HCT116 (cell line): ENCODE measurements around the gene SLC35F1. TPM values are rescaled to one million over a fixed set of nuclear protein-coding genes. Genes with fewer than 3 reads are reported as not detected.

ENCODE experiments used
- ATAC-seq: fragments of 200-7000 bp; cut with Tn5 transposase; 2 replicates; pipeline ENCODE4 v1.9.1; 2020; ENCODE audit warnings: mild to moderate bottlenecking, moderate library complexity
- BruUV-seq: library from RNA; stranded (reverse); fragments of 400-500 nt; replicated peaks from 2 replicates; lab custom pipeline; 2021; lab: Mats Ljungman, UMichigan
- CTCF ChIA-PET: fragments of 300-600 bp; sonication (Branson Sonifier 250); formaldehyde crosslinking; loops from one replicate; lab custom pipeline; 2021; ENCODE audit warnings: antibody characterized with exemption; lab: Charles Lee
- POLR2A ChIA-PET: fragments of 300-600, 350-600 bp; sonication (Branson Sonifier 250); formaldehyde crosslinking; loops from one replicate; lab custom pipeline; 2021; ENCODE audit warnings: antibody characterized with exemption; lab: Charles Lee
- RAD21 ChIA-PET, 2 experiments: fragments of 300-600 bp; sonication (Branson Sonifier 250); formaldehyde crosslinking; loops; one replicate each; lab custom pipeline; 2023; ENCODE audit warnings: low total read pairs in 2 of 2; ENCODE audit not compliant: uncharacterized antibody in 2 of 2, unreplicated experiment in 2 of 2, low non-redundant PET in 1 of 2; lab: Charles Lee
- DNase-seq: peaks from one replicate; pipeline ENCODE4 v3.0.0-alpha.2; 2010; ENCODE audit warnings: low read depth, low spot score
- H2AFZ ChIP-seq: fragments of 200-600 bp; shearing (Covaris generic), sonication (generic); 2 replicates; pipeline ENCODE4 v1.6.1; 2017; ENCODE audit warnings: low read depth, mixed run types, mixed read lengths, antibody characterized with exemption, low read length; ENCODE audit not compliant: poor library complexity, severe bottlenecking
- H3K27ac ChIP-seq: 2 replicates; pipeline ENCODE4 v1.5.1; 2012; ENCODE audit warnings: low read depth, low read length
- H3K27me3 ChIP-seq: fragments of 200-600 bp; sonication (generic); 2 replicates; pipeline ENCODE4 v1.6.1; 2016; ENCODE audit warnings: mixed run types, low read length, mixed read lengths; ENCODE audit not compliant: insufficient read depth
- H3K36me3 ChIP-seq, 2 experiments: fragments of 200-500 bp in 1 of 2; fragments of 200-600 bp in 1 of 2; sonication (Bioruptor generic) in 1 of 2; sonication (generic) in 1 of 2; 2 replicates each; pipeline versions ENCODE4 v1.5.1 to v1.6.1; 2014 to 2016; ENCODE audit warnings: low read length in 2 of 2, inconsistent platforms in 1 of 2, mixed read lengths in 1 of 2, mixed run types in 1 of 2; ENCODE audit not compliant: insufficient read depth in 2 of 2, control insufficient read depth in 1 of 2
- H3K4me1 ChIP-seq, 2 experiments: fragments of 200-600 bp in 1 of 2; sonication (generic) in 1 of 2; 2 replicates each; pipeline versions ENCODE4 v1.5.1 to v1.6.1; 2012 to 2017; ENCODE audit warnings: low read length in 2 of 2, inconsistent platforms in 1 of 2, mild to moderate bottlenecking in 1 of 2, mixed read lengths in 1 of 2, mixed run types in 1 of 2, moderate library complexity in 1 of 2; ENCODE audit not compliant: insufficient read depth in 2 of 2, control insufficient read depth in 1 of 2
- H3K4me2 ChIP-seq: fragments of 200-600 bp; sonication (generic); 2 replicates; pipeline ENCODE4 v1.6.1; 2017; ENCODE audit warnings: mixed run types, low read length, mixed read lengths
- H3K4me3 ChIP-seq, 2 experiments: fragments of 200-600 bp in 1 of 2; sonication (generic) in 1 of 2; replicated peaks in 1 of 2; 2 replicates each; pipeline ENCODE4 v1.5.1; 2011 to 2016; ENCODE audit warnings: low read length in 2 of 2, control low read depth in 1 of 2, low read depth in 1 of 2, mild to moderate bottlenecking in 1 of 2, mixed read lengths in 1 of 2, mixed run types in 1 of 2
- H3K79me2 ChIP-seq: fragments of 200-600 bp; sonication (generic); 2 replicates; pipeline ENCODE4 v1.6.1; 2017; ENCODE audit warnings: mild to moderate bottlenecking, mixed run types, low read length, moderate library complexity, mixed read lengths; ENCODE audit not compliant: insufficient read depth
- H3K9ac ChIP-seq: fragments of 200-600 bp; sonication (generic); 2 replicates; pipeline ENCODE4 v1.6.1; 2016; ENCODE audit warnings: low read length, mixed read lengths
- H3K9me2 ChIP-seq: fragments of 200-600 bp; sonication (generic), shearing (Covaris generic); 2 replicates; pipeline ENCODE4 v1.6.1; 2017; ENCODE audit warnings: mixed run types, mild to moderate bottlenecking, moderate library complexity; ENCODE audit not compliant: insufficient read depth
- H3K9me3 ChIP-seq, 2 experiments: fragments of 200-500 bp in 1 of 2; fragments of 200-600 bp in 1 of 2; sonication (Bioruptor generic) in 1 of 2; sonication (generic) in 1 of 2; 2 replicates each; pipeline ENCODE4 v1.6.1; 2014 to 2017; ENCODE audit warnings: low read length in 2 of 2, mixed read lengths in 2 of 2, inconsistent platforms in 1 of 2, low read depth in 1 of 2, mild to moderate bottlenecking in 1 of 2, mixed run types in 1 of 2, moderate library complexity in 1 of 2; ENCODE audit not compliant: control insufficient read depth in 1 of 2, insufficient read depth in 1 of 2
- H4K20me1 ChIP-seq: fragments of 200-600 bp; sonication (generic), shearing (Covaris generic); 2 replicates; pipeline ENCODE4 v1.6.1; 2017; ENCODE audit warnings: mixed run types, mild to moderate bottlenecking, moderate library complexity; ENCODE audit not compliant: insufficient read depth
- CEBPB ChIP-seq: IDR thresholded peaks from 2 replicates; pipeline ENCODE4 v1.6.1; 2012; ENCODE audit warnings: low read depth
- EGR1 ChIP-seq: IDR thresholded peaks from 2 replicates; pipeline ENCODE4 v1.6.1; 2012; ENCODE audit warnings: low read depth
- ELF1 ChIP-seq: IDR thresholded peaks from 2 replicates; pipeline ENCODE4 v1.6.1; 2012; ENCODE audit warnings: low read depth, borderline replicate concordance
- EZH2 ChIP-seq: fragments of 200-600 bp; sonication (generic); IDR thresholded peaks from 2 replicates; pipeline ENCODE4 v1.6.1; 2017; ENCODE audit warnings: antibody characterized with exemption, mixed run types
- EZH2phosphoT487 ChIP-seq: fragments of 200-600 bp; IDR thresholded peaks from 2 replicates; pipeline ENCODE4 v1.6.1; 2018; ENCODE audit warnings: antibody characterized with exemption, borderline replicate concordance
- POLR2A ChIP-seq: IDR thresholded peaks from 2 replicates; pipeline ENCODE4 v1.7.0; 2011; ENCODE audit warnings: borderline replicate concordance; ENCODE audit not compliant: insufficient read depth, insufficient read length; ENCODE audit errors: extremely low read depth
- POLR2AphosphoS5 ChIP-seq: IDR thresholded peaks from 2 replicates; pipeline ENCODE4 v1.6.1; 2011; ENCODE audit warnings: mild to moderate bottlenecking, low read depth, low read length, moderate library complexity
- RAD21 ChIP-seq: IDR thresholded peaks from 2 replicates; pipeline ENCODE4 v1.6.1; 2012; ENCODE audit warnings: low read depth, mild to moderate bottlenecking
- SIN3A ChIP-seq: IDR thresholded peaks from 2 replicates; pipeline ENCODE4 v1.6.1; 2012; ENCODE audit warnings: low read depth
- SP1 ChIP-seq: IDR thresholded peaks from 2 replicates; pipeline ENCODE4 v1.6.1; 2012; ENCODE audit warnings: low read depth
- YY1 ChIP-seq: IDR thresholded peaks from 2 replicates; pipeline ENCODE4 v1.6.1; 2011; ENCODE audit warnings: low read length, low read depth, moderate library complexity, mild to moderate bottlenecking; ENCODE audit not compliant: insufficient replicate concordance; ENCODE audit errors: extremely low read depth
- ZFX ChIP-seq: fragments of 450-650 bp; IDR thresholded peaks from 2 replicates; pipeline ENCODE4 v1.6.1; 2017
- intact Hi-C: fragments of 100-400 bp; cut with micrococcal nuclease; formaldehyde crosslinking; loops from 2 replicates; pipeline ENCODE4 v1.10.0; 2022
- total RNA-seq: library from RNA; stranded (reverse); gene quantifications from one replicate; pipeline ENCODE4 v1.2.1, GENCODE V29; 2021; ENCODE audit not compliant: unreplicated experiment
- TF ChIP-seq, protein P1 (sequence below): IDR thresholded peaks from 2 replicates; pipeline ENCODE4 v1.6.1; 2012
- TF ChIP-seq, protein P2 (sequence below), 3 experiments: fragments of 200-600 bp in 1 of 3; sonication (generic) in 1 of 3; IDR thresholded peaks in 2 of 3; conservative IDR thresholded peaks in 1 of 3; 2 replicates each; pipeline ENCODE4 v1.5.1; 2012 to 2017; ENCODE audit warnings: low read depth in 2 of 3, low read length in 2 of 3, antibody characterized with exemption in 1 of 3, borderline replicate concordance in 1 of 3, control low read depth in 1 of 3, mild to moderate bottlenecking in 1 of 3, mixed read lengths in 1 of 3, mixed run types in 1 of 3, moderate library complexity in 1 of 3; ENCODE audit not compliant: insufficient read depth in 1 of 3
- TF ChIP-seq, protein P3 (sequence below): IDR thresholded peaks from 2 replicates; pipeline ENCODE4 v1.6.1; 2012; ENCODE audit warnings: low read depth
- TF ChIP-seq, protein P4 (sequence below): IDR thresholded peaks from 2 replicates; pipeline ENCODE4 v1.6.1; 2012

Gene SLC35F1
- total RNA-seq, 1 experiment from 2014 or later: 0.07 TPM

DNA sequence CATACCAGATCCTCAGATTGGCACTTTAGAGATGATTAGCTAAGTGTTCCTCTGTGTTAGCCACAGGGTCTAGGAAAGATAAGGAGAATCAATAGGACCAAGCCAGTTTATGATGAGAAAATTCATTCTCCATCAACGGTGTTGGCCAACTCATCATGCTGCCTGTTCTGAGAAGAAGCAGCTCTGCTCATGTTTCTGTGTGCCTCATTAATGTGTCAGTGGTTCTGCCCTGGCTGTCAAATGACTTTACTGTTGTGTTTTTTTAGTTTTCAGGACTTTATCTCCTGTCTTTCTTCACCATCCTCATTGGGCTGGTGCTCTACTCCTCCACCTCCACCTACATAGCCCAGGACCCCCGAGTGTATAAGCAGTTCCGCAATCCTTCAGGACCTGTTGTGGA lies 406.7 kb downstream of the SLC35F1 start:
- Histone ChIP-seq H3K36me3 (no peaks in the 10 kb centered on the region), H3K9me2 (no peaks in the 10 kb centered on the region), H3K27ac (no peak overlapping the region), H3K9ac (no peak overlapping the region), H3K4me2 (no peak overlapping the region), H3K27me3 (no peaks in the 10 kb centered on the region), H4K20me1 (no peaks in the 10 kb centered on the region), H3K79me2 (no peaks in the 10 kb centered on the region), H3K4me1 (no peaks in the 10 kb centered on the region), H2AFZ (no peak overlapping the region), H3K9me3 (no peaks in the 10 kb centered on the region), H3K4me3 (no peak overlapping the region)
- intact Hi-C loops: no loop called here
- ATAC-seq (no peak), DNase-seq (no peak)
- TF ChIP-seq SP1 (no peak), POLR2AphosphoS5 (no peak), SIN3A (no peak), ELF1 (no peak), POLR2A (no peak), EZH2 (no peak), RAD21 (no peak), ZFX (no peak), YY1 (no peak), CEBPB (no peak), EZH2phosphoT487 (no peak), EGR1 (no peak)
- TF ChIP-seq, protein P1, sequence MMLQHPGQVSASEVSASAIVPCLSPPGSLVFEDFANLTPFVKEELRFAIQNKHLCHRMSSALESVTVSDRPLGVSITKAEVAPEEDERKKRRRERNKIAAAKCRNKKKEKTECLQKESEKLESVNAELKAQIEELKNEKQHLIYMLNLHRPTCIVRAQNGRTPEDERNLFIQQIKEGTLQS: no peak
- TF ChIP-seq, protein P2, sequence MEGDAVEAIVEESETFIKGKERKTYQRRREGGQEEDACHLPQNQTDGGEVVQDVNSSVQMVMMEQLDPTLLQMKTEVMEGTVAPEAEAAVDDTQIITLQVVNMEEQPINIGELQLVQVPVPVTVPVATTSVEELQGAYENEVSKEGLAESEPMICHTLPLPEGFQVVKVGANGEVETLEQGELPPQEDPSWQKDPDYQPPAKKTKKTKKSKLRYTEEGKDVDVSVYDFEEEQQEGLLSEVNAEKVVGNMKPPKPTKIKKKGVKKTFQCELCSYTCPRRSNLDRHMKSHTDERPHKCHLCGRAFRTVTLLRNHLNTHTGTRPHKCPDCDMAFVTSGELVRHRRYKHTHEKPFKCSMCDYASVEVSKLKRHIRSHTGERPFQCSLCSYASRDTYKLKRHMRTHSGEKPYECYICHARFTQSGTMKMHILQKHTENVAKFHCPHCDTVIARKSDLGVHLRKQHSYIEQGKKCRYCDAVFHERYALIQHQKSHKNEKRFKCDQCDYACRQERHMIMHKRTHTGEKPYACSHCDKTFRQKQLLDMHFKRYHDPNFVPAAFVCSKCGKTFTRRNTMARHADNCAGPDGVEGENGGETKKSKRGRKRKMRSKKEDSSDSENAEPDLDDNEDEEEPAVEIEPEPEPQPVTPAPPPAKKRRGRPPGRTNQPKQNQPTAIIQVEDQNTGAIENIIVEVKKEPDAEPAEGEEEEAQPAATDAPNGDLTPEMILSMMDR (IDR thresholded peaks at IDR 0.05 in 2 of 3, conservative IDR thresholded peaks at IDR 0.05 in 1 of 3; ENCODE audit: borderline replicate concordance in 1 of 3, insufficient read depth in 1 of 3, low read depth in 2 of 3, low read length in 2 of 3): no peak
- TF ChIP-seq, protein P3, sequence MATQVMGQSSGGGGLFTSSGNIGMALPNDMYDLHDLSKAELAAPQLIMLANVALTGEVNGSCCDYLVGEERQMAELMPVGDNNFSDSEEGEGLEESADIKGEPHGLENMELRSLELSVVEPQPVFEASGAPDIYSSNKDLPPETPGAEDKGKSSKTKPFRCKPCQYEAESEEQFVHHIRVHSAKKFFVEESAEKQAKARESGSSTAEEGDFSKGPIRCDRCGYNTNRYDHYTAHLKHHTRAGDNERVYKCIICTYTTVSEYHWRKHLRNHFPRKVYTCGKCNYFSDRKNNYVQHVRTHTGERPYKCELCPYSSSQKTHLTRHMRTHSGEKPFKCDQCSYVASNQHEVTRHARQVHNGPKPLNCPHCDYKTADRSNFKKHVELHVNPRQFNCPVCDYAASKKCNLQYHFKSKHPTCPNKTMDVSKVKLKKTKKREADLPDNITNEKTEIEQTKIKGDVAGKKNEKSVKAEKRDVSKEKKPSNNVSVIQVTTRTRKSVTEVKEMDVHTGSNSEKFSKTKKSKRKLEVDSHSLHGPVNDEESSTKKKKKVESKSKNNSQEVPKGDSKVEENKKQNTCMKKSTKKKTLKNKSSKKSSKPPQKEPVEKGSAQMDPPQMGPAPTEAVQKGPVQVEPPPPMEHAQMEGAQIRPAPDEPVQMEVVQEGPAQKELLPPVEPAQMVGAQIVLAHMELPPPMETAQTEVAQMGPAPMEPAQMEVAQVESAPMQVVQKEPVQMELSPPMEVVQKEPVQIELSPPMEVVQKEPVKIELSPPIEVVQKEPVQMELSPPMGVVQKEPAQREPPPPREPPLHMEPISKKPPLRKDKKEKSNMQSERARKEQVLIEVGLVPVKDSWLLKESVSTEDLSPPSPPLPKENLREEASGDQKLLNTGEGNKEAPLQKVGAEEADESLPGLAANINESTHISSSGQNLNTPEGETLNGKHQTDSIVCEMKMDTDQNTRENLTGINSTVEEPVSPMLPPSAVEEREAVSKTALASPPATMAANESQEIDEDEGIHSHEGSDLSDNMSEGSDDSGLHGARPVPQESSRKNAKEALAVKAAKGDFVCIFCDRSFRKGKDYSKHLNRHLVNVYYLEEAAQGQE: no peak
- TF ChIP-seq, protein P4, sequence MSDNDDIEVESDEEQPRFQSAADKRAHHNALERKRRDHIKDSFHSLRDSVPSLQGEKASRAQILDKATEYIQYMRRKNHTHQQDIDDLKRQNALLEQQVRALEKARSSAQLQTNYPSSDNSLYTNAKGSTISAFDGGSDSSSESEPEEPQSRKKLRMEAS: no peak
- no TSS peak for BruUV-seq
- ChIA-PET POLR2A (interaction anchor here (0.6 kb wide), 1 partner anchor 215 kb away, joined by 3 read pairs; no protein-coding TSS in a partner anchor), RAD21 (no interaction called here), CTCF (no interaction called here)
